Thymus (tissue), 11 donors: Measurements from ENCODE around the gene APMAP. TPM values are rescaled to one million over a fixed set of nuclear protein-coding genes. Genes with fewer than 3 reads are reported as not detected.

Source experiments
- DNase-seq, 9 donors: peaks; one replicate each; pipeline ENCODE4 v3.0.0-alpha.2; 2013; ENCODE audit warnings: low spot score in 9 of 9, low read depth in 6 of 9, missing footprints in 1 of 9
- H3K27ac ChIP-seq, 2 donors: one replicate each; pipeline ENCODE4 v1.5.1; 2013; ENCODE audit warnings: control low read depth in 1 of 2, low read depth in 1 of 2, low read length in 1 of 2, mild to moderate bottlenecking in 1 of 2, moderate library complexity in 1 of 2
- H3K27me3 ChIP-seq, 2 donors: one replicate each; pipeline ENCODE4 v1.5.1; 2013; ENCODE audit warnings: low read length in 1 of 2; ENCODE audit not compliant: control insufficient read depth in 2 of 2, insufficient read depth in 1 of 2
- H3K36me3 ChIP-seq, 2 donors: one replicate each; pipeline ENCODE4 v1.5.1; 2013; ENCODE audit warnings: low read length in 1 of 2, mild to moderate bottlenecking in 1 of 2, moderate library complexity in 1 of 2; ENCODE audit not compliant: control insufficient read depth in 2 of 2, insufficient read depth in 2 of 2
- H3K4me1 ChIP-seq, 2 donors: one replicate each; pipeline ENCODE4 v1.5.1; 2013; ENCODE audit warnings: low read length in 2 of 2; ENCODE audit not compliant: control insufficient read depth in 2 of 2, insufficient read depth in 2 of 2
- H3K4me3 ChIP-seq, 2 donors: one replicate each; pipeline ENCODE4 v1.5.1; 2013; ENCODE audit warnings: low read length in 2 of 2, control low read depth in 1 of 2, mild to moderate bottlenecking in 1 of 2
- H3K9me3 ChIP-seq, 2 donors: one replicate each; pipeline ENCODE4 v1.5.1; 2013; ENCODE audit warnings: low read length in 1 of 2, mild to moderate bottlenecking in 1 of 2; ENCODE audit not compliant: control insufficient read depth in 2 of 2, insufficient read depth in 1 of 2
- WGBS: extraction: QIAGEN DNeasy Blood & Tissue Kit; methylation state at CpG from one replicate; pipeline ENCODE4 v1.1.7; 2013; 5-methylcytosine and 5-hydroxymethylcytosine counted together
- polyA plus RNA-seq: library from polyadenylated mRNA; stranded (reverse); fragments of 200-250 nt; gene quantifications from one replicate; pipeline ENCODE4 v1.2.3, GENCODE V29; 2013
- total RNA-seq: library from RNA; stranded (reverse); fragments of 120-200 nt; gene quantifications from one replicate; pipeline ENCODE4 v1.2.4, GENCODE V29; 2013
- donor health status: healthy.

APMAP gene
- total and polyA plus RNA-seq, 2 donors = 49.3 to 53.4 TPM

DNA sequence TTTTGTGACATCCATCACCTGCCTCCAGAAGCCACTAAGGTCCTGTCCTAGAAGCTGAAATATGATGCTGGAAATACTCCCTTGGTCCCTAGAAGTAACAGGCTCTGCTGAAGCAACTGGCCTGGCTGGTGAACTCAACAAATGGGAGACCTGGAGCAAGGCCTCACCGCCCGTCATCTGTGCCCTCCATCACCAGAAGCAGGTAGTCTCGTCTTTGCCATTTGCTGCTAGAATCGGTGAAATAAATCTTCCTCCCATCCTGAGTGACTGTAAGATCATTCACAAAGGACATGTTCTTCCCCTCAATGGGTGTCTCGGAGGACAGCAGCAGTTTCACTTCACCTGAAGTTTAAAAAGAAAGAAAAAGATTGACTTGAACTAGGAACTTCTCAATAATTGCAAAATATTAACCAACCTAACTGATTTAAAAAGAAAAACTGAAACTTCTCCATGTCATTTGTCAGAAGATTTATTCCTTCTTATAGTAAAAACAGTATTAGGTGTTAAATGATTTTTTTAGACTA lies 22.5 kb downstream of the APMAP start:
- peaks cover 67 to 70% of the 10 kb centered on the region in 2 donors for H3K36me3 ChIP-seq
- H3K4me3 ChIP-seq = no peak overlapping the region
- no peak for DNase-seq
- H3K27ac ChIP-seq = no peak overlapping the region
- H3K4me1 ChIP-seq = peaks cover 0 to 4% of the 10 kb centered on the region in 2 donors
- H3K9me3 ChIP-seq = no peaks in the 10 kb centered on the region
- no peaks in the 10 kb centered on the region for H3K27me3 ChIP-seq
- 97% methylated on average over 5 of the region's 5 CpGs for WGBS

DNA sequence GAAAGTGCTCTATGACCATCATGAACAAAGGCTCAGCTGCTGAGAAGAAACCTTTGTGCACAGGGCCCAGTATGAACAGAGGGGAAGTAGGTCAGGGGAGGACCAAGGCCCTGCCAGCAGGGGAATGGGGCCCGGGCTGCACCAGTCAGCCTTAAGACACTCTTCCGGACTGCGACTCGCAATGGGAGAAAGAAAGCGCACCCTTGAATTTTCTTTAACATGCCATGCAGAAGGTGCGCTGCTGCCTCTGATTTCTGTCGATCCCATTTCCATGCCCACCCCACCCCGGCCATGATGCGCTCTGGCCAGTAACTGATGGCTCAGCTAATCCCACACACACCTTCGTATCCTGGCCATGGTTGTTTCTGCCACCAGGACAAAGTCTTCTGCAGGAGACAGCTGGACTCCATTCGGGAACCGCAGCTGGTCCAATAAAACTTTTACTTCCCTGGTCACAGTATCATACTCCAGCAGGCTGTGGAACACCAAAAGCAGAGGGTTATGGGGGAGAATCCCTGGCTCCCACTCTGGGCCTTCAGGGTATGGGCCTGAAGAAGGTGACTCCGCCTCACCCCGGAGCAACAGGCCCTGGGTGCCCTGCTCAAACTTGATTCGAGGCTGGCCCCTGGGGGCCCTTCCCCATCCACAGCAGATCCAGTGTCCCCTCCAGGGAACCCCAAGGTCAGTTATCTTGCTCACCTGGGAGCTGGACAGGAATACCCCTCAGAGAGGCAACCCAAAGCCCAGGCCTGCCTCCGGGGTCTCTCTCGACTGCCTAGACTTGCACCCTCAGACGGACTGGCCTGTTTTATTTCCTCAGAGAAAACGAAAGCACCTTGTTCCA lies 23.1 kb downstream of the APMAP start:
- DNase-seq = no peak
- 97% methylated on average over 19 of the region's 19 CpGs for WGBS

DNA sequence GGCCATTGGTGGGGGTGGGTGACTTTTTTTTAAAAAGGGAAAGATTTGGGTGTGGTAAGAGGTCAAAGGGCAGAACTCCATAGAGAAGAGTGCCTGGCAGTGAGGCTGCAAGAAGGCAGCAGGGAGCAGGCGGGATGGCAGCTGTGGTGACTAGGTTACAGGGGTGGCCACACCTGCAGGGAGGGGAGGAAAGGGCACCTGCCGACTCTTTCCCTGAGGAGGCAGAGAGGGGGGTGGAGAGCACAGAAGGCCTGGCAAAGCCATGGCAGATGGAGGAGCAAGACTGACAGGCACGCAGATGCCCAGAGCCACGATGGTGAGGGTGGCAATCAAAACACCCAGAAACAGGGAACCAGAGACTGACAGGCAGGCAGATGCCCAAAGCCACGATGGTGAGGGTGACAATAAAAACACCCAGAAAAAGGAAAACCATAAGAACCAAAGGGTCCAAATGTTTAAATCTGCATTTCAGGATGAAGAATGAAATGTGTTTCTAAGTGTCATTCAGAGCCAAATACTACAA lies 24.2 kb downstream of the APMAP start:
- no peaks in the 10 kb centered on the region for H3K9me3 ChIP-seq
- WGBS = 83% methylated on average over 5 of the region's 5 CpGs
- no peak for DNase-seq

More for the DNA sequence above, 23.1 kb downstream of the APMAP start:
- no peak overlapping the region for H3K4me3 ChIP-seq
- no peaks in the 10 kb centered on the region for H3K27me3 ChIP-seq
- peaks cover 0 to 4% of the 10 kb centered on the region in 2 donors for H3K4me1 ChIP-seq
- no peaks in the 10 kb centered on the region for H3K9me3 ChIP-seq
- H3K27ac ChIP-seq = no peak overlapping the region
- H3K36me3 ChIP-seq = peaks cover 74 to 76% of the 10 kb centered on the region in 2 donors

DNA sequence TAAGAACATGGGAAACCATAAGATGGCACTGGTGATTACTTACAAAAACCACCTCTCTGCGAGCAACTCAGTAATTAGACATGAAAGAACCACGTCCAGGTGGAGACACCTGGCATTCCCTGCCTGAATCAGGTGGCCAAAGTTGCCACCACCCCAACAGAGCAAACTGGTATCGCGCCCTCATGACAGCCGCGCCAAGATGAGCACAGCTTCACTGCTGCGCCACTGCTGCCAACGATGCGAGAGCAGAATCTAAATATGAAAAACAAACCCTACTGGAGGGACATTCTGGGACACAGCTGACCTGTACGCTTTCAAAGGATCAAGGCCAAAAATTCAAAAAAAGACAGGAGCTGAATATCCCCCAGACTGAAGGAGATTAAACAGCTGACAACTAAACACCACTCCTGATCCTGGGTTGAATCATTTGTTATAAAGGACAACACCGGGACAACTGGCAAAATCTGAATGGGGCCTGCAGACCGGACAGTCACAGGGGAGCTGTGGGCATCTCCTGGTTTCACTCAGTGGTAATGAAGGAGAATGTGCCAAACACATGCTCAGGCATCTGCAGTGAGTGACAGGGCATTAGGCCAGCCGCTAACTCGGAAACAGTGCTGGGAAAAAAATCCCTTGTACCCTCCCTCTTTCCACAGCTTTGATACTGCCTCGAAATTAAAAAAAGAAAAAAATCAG lies 26.1 kb downstream of the APMAP start:
- DNase-seq = no peak
- Histone ChIP-seq H3K4me1 (peaks cover 0 to 2% of the 10 kb centered on the region in 2 donors), H3K4me3 (no peak overlapping the region), H3K27ac (no peak overlapping the region), H3K9me3 (no peaks in the 10 kb centered on the region), H3K36me3 (peaks cover 81 to 83% of the 10 kb centered on the region in 2 donors), H3K27me3 (no peaks in the 10 kb centered on the region)
- WGBS = 97% methylated on average over 15 of the region's 15 CpGs

More for the DNA sequence above, 24.2 kb downstream of the APMAP start:
- no peaks in the 10 kb centered on the region for H3K27me3 ChIP-seq
- H3K27ac ChIP-seq = no peak overlapping the region
- peaks cover 80 to 84% of the 10 kb centered on the region in 2 donors for H3K36me3 ChIP-seq
- H3K4me1 ChIP-seq = peaks cover 0 to 4% of the 10 kb centered on the region in 2 donors
- no peak overlapping the region for H3K4me3 ChIP-seq

DNA sequence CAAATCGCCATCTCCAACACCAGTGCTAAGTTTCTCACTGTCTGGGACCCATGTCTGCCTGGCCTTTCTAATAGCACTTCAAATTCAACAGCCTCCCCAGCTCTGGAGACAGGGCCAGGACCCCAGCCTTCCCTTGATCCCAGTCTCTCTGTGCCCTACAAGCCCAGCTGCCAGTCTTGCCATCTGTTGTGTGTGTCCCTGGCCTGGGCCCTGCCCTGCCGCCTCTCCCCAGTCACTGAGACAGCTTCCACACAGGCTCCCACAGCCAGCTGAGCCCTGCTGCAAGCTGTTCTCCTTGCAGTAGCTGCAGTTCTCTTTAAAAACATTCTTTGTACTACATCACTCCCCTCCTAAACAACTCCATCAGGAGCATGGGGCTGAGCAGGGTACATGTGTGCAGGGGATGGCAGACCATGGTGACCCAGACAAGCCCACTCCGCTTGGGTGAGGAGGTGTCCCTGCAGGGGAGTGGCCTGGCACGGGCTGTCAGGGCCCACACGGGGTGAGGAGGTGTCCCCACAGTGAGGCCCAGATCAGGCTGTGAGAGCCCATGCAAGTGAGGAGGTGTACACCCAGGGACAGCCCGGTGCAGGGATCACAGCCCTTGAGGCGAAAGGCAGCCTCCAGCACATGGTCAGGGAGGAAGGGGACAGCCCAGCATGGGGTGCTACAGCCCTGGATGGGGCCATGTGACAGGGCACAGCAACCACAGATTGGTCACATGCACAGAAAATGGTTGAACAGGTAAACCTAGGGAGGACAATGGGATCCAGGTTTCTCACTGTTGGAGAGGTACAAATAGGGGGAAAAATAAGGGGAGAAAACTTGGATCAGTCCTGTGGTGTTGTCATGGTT lies 27.3 kb downstream of the APMAP start:
- peaks cover 74 to 81% of the 10 kb centered on the region in 2 donors for H3K36me3 ChIP-seq
- H3K27ac ChIP-seq = no peak overlapping the region
- H3K9me3 ChIP-seq = no peaks in the 10 kb centered on the region
- 96% methylated on average over 7 of the region's 7 CpGs for WGBS
- DNase-seq = no peak
- H3K4me3 ChIP-seq = no peak overlapping the region
- H3K27me3 ChIP-seq = no peaks in the 10 kb centered on the region
- no peaks in the 10 kb centered on the region for H3K4me1 ChIP-seq

DNA sequence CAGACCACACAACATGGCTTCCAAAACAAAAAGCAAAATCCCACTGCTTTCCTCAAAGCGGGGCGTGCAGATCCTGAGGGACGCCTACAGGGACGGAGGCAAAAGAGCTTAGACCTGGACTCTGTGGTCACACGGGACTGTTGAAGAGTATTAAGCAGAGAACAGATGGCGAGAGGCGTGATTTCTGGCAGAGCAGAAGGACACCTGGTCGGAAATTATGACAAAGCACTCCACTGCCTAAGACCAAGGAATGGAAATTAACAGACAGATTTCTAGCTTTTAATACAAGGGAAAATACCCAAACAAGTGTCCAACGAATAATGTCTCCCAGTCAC lies 28.1 kb downstream of the APMAP start:
- WGBS = 97% methylated on average over 9 of the region's 9 CpGs
- Histone ChIP-seq H3K27ac (no peak overlapping the region), H3K9me3 (no peaks in the 10 kb centered on the region), H3K36me3 (peaks cover 69 to 82% of the 10 kb centered on the region in 2 donors), H3K4me1 (no peaks in the 10 kb centered on the region), H3K4me3 (no peak overlapping the region), H3K27me3 (no peaks in the 10 kb centered on the region)
- no peak for DNase-seq

DNA sequence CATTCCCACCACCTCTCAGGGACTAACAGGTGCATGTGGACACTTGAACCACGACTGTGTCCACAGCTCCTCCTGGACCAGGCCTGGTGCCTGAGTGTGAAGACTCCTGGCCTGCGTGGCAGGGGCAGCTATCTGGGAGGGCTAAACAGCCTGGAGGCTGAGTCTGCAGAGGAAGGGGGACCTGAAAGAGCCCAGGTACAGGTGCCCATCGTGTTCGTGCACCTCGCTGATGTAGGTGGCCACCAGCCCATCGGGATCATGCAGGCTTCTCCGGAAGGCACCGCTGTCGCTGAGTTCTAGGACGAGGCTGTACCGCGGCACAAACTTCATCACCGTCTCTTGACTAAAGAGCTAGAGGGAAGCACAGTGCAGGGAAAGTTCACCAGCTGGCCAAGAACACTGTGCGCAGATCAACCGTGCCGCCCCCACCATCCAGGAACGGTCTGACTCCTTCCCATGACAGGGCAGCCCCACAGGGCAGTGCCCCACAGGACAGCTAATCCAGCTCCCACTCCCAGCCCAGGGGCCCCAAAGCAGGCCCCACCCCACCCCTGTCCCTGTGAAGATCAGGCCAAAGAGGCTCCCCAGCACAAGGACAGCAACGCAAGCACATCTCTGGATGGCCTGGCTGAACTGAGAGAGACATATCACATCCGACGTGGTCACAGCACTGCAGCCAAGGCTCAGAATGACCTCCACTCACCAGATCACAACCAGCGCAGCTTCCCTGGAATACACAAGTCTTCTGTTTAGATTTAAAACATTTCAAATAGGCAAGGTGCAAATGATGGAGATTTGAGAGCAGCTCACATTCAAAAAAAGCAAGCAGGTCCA lies 28.7 kb downstream of the APMAP start:
- H3K27me3 ChIP-seq = no peaks in the 10 kb centered on the region
- DNase-seq = no peak
- WGBS = 98% methylated on average over 21 of the region's 21 CpGs
- no peaks in the 10 kb centered on the region for H3K9me3 ChIP-seq
- no peak overlapping the region for H3K4me3 ChIP-seq
- peaks cover 68 to 80% of the 10 kb centered on the region in 2 donors for H3K36me3 ChIP-seq
- H3K4me1 ChIP-seq = no peaks in the 10 kb centered on the region
- no peak overlapping the region for H3K27ac ChIP-seq

DNA sequence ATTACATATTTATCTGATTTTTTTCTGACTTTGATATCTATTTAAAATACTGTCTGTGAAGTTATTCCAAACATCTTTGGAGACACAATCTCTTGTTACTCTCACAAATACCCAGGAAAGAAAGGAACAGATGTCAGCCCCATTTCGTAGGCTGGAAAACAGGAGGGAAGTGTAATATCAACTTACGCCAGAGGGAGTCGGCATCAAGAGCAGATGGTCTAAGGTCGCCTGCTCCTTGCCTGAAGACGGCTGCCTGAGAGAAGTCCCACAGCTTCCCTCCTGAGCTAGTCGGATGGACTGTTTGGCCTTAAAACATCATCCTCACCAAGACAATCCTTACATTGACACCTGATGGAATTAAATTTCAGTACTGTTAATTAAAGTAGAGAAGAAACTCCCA lies 30.0 kb downstream of the APMAP start:
- 97% methylated on average over 6 of the region's 6 CpGs for WGBS
- Histone ChIP-seq H3K36me3 (peaks cover 60 to 82% of the 10 kb centered on the region in 2 donors), H3K27me3 (no peaks in the 10 kb centered on the region), H3K9me3 (no peaks in the 10 kb centered on the region), H3K4me1 (no peaks in the 10 kb centered on the region), H3K27ac (no peak overlapping the region), H3K4me3 (no peak overlapping the region)
- DNase-seq = no peak
